Upper lobe of left lung (tissue), 6 donors: Measurements from ENCODE around the gene NOP56. TPM values are rescaled to one million over a fixed set of nuclear protein-coding genes. Genes with fewer than 3 reads are reported as not detected.

Experiments used
- ATAC-seq, 2 donors: fragments of 200-7000 bp; cut with Tn5 transposase; one replicate each; pipeline ENCODE4 v1.9.1; 2022; ENCODE audit warnings: mild to moderate bottlenecking in 2 of 2, moderate library complexity in 2 of 2; ENCODE audit not compliant: low FRiP score in 2 of 2
- DNase-seq, 2 donors: peaks; one replicate each; pipeline ENCODE4 v3.0.0-alpha.2; 2019 to 2020
- H3K27ac ChIP-seq, 4 donors: fragments of 200-600 bp; sonication (generic); one replicate each; pipeline ENCODE4 v1.5.1; 2016 to 2019
- H3K27me3 ChIP-seq, 4 donors: fragments of 200-600 bp; sonication (generic); one replicate each; pipeline ENCODE4 v1.5.1; 2017 to 2019
- H3K36me3 ChIP-seq, 4 donors: fragments of 200-600 bp; sonication (generic); one replicate each; pipeline ENCODE4 v1.5.1; 2016 to 2019
- H3K4me1 ChIP-seq, 4 donors: fragments of 200-600 bp; sonication (generic); one replicate each; pipeline ENCODE4 v1.5.1; 2018 to 2019
- H3K4me3 ChIP-seq, 4 donors: fragments of 200-600 bp; sonication (generic); one replicate each; pipeline ENCODE4 v1.5.1; 2017 to 2019; ENCODE audit warnings: mild to moderate bottlenecking in 2 of 4, moderate library complexity in 1 of 4
- H3K9me3 ChIP-seq, 4 donors: fragments of 200-600 bp; sonication (generic); one replicate each; pipeline ENCODE4 v1.5.1; 2018 to 2019
- CTCF ChIP-seq, 6 experiments: fragments of 450-650 bp in 4 of 6; fragments of 200-600 bp in 2 of 6; sonication (generic) in 2 of 6; IDR thresholded peaks; one replicate each; pipeline ENCODE4 v1.5.1; 2016 to 2019; ENCODE audit warnings: antibody characterized with exemption in 6 of 6
- EP300 ChIP-seq, 4 donors: sonication (generic); formaldehyde crosslinking; IDR thresholded peaks; one replicate each; pipeline ENCODE4 v1.5.1; 2017; ENCODE audit warnings: antibody characterized with exemption in 4 of 4, control low read depth in 2 of 4
- POLR2A ChIP-seq, 4 donors: fragments of 450-650 bp; IDR thresholded peaks; one replicate each; pipeline ENCODE4 v1.5.1; 2016 to 2017; ENCODE audit warnings: antibody characterized with exemption in 4 of 4, mild to moderate bottlenecking in 2 of 4
- POLR2AphosphoS5 ChIP-seq, 2 donors: sonication (generic); formaldehyde crosslinking; IDR thresholded peaks; one replicate each; pipeline ENCODE4 v1.5.1; 2017; ENCODE audit warnings: antibody characterized with exemption in 2 of 2
- WGBS, 2 donors: methylation state at CpG; one replicate each; pipeline ENCODE4 v1.1.5; 2017 to 2018; 5-methylcytosine and 5-hydroxymethylcytosine counted together
- total RNA-seq, 6 donors: library from RNA; depleted of rRNA in 4 of 6; stranded (reverse); fragments of >200 nt in 4 of 6; gene quantifications; one replicate each; pipeline versions ENCODE4 v1.1.0 to v1.2.1, GENCODE V29; 2016 to 2021
- donor health status: DM: no; HTN: no; CAD: no; lungs with moderate emphysema.
- donor health status: DM: no; HTN: yes; CAD: no; lungs with severe emphysema.

NOP56 gene
- total RNA-seq, 6 donors from 2014 or later, result 64.8 to 162 (median 93.6) TPM

GRCh38 chr20:2698186-2698817, 45.9 kb downstream of the NOP56 start:
- H3K27ac ChIP-seq, result no peak overlapping the region
- H3K4me3 ChIP-seq, result no peak overlapping the region
- 74 to 96% methylated on average over 4 of the region's 4 CpGs for WGBS, 2 donors
- H3K9me3 ChIP-seq, result no peaks in the 10 kb centered on the region
- H3K4me1 ChIP-seq, result peaks cover 5 to 14% (median 11%) of the 10 kb centered on the region in 4 donors
- no peak for ATAC-seq
- peak in 1 of 2 donors; percentile 44 for DNase-seq
- TF ChIP-seq CTCF (IDR thresholded peaks at IDR 0.05) (no peak), POLR2A (IDR thresholded peaks at IDR 0.05) (no peak), EP300 (IDR thresholded peaks at IDR 0.05) (no peak), POLR2AphosphoS5 (IDR thresholded peaks at IDR 0.05) (no peak)
- H3K27me3 ChIP-seq, result peaks cover 0 to 13% (median 4%) of the 10 kb centered on the region in 4 donors
- no peaks in the 10 kb centered on the region for H3K36me3 ChIP-seq

- H3K27me3 ChIP-seq, result peaks cover 0 to 7% (median 4%) of the 10 kb centered on the region in 4 donors
- WGBS, 2 donors, result 87 to 92% methylated on average over 4 of the region's 4 CpGs
- H3K9me3 ChIP-seq, result no peaks in the 10 kb centered on the region
- DNase-seq (no peak), ATAC-seq (no peak)
- H3K27ac ChIP-seq, result no peak overlapping the region
- peaks cover 0 to 7% (median 5%) of the 10 kb centered on the region in 4 donors for H3K4me1 ChIP-seq
- no peak for TF ChIP-seq POLR2A (IDR thresholded peaks at IDR 0.05)
- TF ChIP-seq POLR2AphosphoS5 (IDR thresholded peaks at IDR 0.05), result no peak
- no peak for TF ChIP-seq EP300 (IDR thresholded peaks at IDR 0.05)
- no peak for TF ChIP-seq CTCF (IDR thresholded peaks at IDR 0.05)
- H3K36me3 ChIP-seq, result no peaks in the 10 kb centered on the region
- H3K4me3 ChIP-seq, result no peak overlapping the region
Measured at GRCh38 chr20:2698912-2699311, 46.5 kb downstream of the NOP56 start.

- H3K4me3 ChIP-seq, result no peak overlapping the region
- TF ChIP-seq CTCF (IDR thresholded peaks at IDR 0.05) (no peak), POLR2AphosphoS5 (IDR thresholded peaks at IDR 0.05) (no peak), EP300 (IDR thresholded peaks at IDR 0.05) (no peak), POLR2A (IDR thresholded peaks at IDR 0.05) (no peak)
- ATAC-seq, result no peak
- no peaks in the 10 kb centered on the region for H3K9me3 ChIP-seq
- H3K27ac ChIP-seq, result no peak overlapping the region
- no peaks in the 10 kb centered on the region for H3K4me1 ChIP-seq
- no peak for DNase-seq
- H3K27me3 ChIP-seq, result peaks cover 0 to under 1% (median 0%) of the 10 kb centered on the region in 4 donors
- 75 to 79% methylated on average over 5 of the region's 5 CpGs for WGBS, 2 donors
- no peaks in the 10 kb centered on the region for H3K36me3 ChIP-seq
Measured at GRCh38 chr20:2699775-2700413, 47.5 kb downstream of the NOP56 start.

- 63 to 75% methylated on average over 6 to 9 of the region's 9 CpGs for WGBS, 2 donors
- no peak for ATAC-seq
- DNase-seq, result peak in 1 of 2 donors; percentile 33
- Histone ChIP-seq H3K27me3 (no peaks in the 10 kb centered on the region), H3K27ac (no peak overlapping the region), H3K9me3 (no peaks in the 10 kb centered on the region), H3K36me3 (no peaks in the 10 kb centered on the region), H3K4me3 (no peak overlapping the region), H3K4me1 (no peaks in the 10 kb centered on the region)
- no peak for TF ChIP-seq POLR2AphosphoS5 (IDR thresholded peaks at IDR 0.05)
- TF ChIP-seq CTCF (IDR thresholded peaks at IDR 0.05), result no peak
- no peak for TF ChIP-seq EP300 (IDR thresholded peaks at IDR 0.05)
- TF ChIP-seq POLR2A (IDR thresholded peaks at IDR 0.05), result no peak
Measured at GRCh38 chr20:2700913-2701620, 48.6 kb downstream of the NOP56 start.
